ENCODE data around the gene LRRC45.

LRRC45 gene

DNA sequence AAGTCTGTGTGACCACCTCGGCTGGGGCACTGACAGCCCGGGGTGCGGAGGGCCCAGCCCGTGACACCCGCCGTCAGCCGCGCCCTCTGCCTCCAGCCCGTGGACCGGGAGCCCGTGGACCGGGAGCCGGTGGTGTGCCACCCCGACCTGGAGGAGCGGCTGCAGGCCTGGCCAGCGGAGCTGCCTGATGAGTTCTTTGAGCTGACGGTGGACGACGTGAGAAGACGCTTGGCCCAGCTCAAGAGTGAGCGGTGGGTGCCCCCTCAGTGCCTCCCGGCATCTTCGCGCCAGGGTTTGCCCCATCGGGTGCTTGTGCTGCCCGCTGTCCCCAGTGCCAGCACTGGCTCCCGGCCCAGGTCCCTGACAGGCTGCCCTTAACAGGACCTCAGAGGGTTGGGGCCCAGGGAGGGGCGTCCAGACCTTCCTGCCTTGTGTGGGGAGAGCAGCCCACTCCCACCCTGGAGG, 14.1 kb upstream of the LRRC45 start:
- TF ChIP-seq ZNF70 (CRISPR knock-in tag; IDR thresholded peaks at IDR 0.05) (no peak), ARNTL (CRISPR knock-in tag; IDR thresholded peaks at IDR 0.05; ENCODE audit: borderline replicate concordance, low read depth) (no peak), GLIS3 (CRISPR knock-in tag; IDR thresholded peaks at IDR 0.05) (no peak), POU6F1 (CRISPR knock-in tag; IDR thresholded peaks at IDR 0.05; ENCODE audit: borderline replicate concordance, low read depth) (no peak), PPARA (CRISPR knock-in tag; IDR thresholded peaks at IDR 0.05; ENCODE audit: borderline replicate concordance) (no peak), ZFP30 (CRISPR knock-in tag; IDR thresholded peaks at IDR 0.05) (no peak), ZFP3 (CRISPR knock-in tag; IDR thresholded peaks at IDR 0.05) (no peak), PATZ1 (CRISPR knock-in tag; IDR thresholded peaks at IDR 0.05; ENCODE audit: borderline replicate concordance) (no peak), CSDC2 (CRISPR knock-in tag; IDR thresholded peaks at IDR 0.05) (no peak), TOX (CRISPR knock-in tag; IDR thresholded peaks at IDR 0.05; ENCODE audit: borderline replicate concordance) (no peak), BACH2 (CRISPR knock-in tag; IDR thresholded peaks at IDR 0.05; ENCODE audit: borderline replicate concordance) (no peak), ZNF565 (CRISPR knock-in tag; conservative IDR thresholded peaks at IDR 0.05; ENCODE audit: low read depth) (no peak), SNAI2 (CRISPR knock-in tag; IDR thresholded peaks at IDR 0.05) (no peak), OSR1 (CRISPR knock-in tag; IDR thresholded peaks at IDR 0.05) (no peak), RARB (CRISPR knock-in tag; IDR thresholded peaks at IDR 0.05) (no peak), ZC3H10 (CRISPR knock-in tag; IDR thresholded peaks at IDR 0.05) (no peak)
- TF ChIP-seq, protein P1, sequence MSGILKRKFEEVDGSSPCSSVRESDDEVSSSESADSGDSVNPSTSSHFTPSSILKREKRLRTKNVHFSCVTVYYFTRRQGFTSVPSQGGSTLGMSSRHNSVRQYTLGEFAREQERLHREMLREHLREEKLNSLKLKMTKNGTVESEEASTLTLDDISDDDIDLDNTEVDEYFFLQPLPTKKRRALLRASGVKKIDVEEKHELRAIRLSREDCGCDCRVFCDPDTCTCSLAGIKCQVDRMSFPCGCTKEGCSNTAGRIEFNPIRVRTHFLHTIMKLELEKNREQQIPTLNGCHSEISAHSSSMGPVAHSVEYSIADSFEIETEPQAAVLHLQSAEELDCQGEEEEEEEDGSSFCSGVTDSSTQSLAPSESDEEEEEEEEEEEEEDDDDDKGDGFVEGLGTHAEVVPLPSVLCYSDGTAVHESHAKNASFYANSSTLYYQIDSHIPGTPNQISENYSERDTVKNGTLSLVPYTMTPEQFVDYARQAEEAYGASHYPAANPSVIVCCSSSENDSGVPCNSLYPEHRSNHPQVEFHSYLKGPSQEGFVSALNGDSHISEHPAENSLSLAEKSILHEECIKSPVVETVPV (CRISPR knock-in tag; IDR thresholded peaks at IDR 0.05), result no peak
- TF ChIP-seq, protein P2, sequence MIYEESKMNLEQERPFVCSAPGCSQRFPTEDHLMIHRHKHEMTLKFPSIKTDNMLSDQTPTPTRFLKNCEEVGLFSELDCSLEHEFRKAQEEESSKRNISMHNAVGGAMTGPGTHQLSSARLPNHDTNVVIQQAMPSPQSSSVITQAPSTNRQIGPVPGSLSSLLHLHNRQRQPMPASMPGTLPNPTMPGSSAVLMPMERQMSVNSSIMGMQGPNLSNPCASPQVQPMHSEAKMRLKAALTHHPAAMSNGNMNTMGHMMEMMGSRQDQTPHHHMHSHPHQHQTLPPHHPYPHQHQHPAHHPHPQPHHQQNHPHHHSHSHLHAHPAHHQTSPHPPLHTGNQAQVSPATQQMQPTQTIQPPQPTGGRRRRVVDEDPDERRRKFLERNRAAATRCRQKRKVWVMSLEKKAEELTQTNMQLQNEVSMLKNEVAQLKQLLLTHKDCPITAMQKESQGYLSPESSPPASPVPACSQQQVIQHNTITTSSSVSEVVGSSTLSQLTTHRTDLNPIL (CRISPR knock-in tag; IDR thresholded peaks at IDR 0.05; ENCODE audit: low read depth), result no peak
- TF ChIP-seq, protein P3, sequence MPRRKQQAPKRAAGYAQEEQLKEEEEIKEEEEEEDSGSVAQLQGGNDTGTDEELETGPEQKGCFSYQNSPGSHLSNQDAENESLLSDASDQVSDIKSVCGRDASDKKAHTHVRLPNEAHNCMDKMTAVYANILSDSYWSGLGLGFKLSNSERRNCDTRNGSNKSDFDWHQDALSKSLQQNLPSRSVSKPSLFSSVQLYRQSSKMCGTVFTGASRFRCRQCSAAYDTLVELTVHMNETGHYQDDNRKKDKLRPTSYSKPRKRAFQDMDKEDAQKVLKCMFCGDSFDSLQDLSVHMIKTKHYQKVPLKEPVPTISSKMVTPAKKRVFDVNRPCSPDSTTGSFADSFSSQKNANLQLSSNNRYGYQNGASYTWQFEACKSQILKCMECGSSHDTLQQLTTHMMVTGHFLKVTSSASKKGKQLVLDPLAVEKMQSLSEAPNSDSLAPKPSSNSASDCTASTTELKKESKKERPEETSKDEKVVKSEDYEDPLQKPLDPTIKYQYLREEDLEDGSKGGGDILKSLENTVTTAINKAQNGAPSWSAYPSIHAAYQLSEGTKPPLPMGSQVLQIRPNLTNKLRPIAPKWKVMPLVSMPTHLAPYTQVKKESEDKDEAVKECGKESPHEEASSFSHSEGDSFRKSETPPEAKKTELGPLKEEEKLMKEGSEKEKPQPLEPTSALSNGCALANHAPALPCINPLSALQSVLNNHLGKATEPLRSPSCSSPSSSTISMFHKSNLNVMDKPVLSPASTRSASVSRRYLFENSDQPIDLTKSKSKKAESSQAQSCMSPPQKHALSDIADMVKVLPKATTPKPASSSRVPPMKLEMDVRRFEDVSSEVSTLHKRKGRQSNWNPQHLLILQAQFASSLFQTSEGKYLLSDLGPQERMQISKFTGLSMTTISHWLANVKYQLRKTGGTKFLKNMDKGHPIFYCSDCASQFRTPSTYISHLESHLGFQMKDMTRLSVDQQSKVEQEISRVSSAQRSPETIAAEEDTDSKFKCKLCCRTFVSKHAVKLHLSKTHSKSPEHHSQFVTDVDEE (CRISPR knock-in tag; IDR thresholded peaks at IDR 0.05), result no peak
- no peak for ATAC-seq

GRCh38 chr17:82009413-82009812, 13.7 kb upstream of the LRRC45 start:
- TF ChIP-seq ARNTL (CRISPR knock-in tag; IDR thresholded peaks at IDR 0.05; ENCODE audit: borderline replicate concordance, low read depth), result no peak
- TF ChIP-seq ZFP30 (CRISPR knock-in tag; IDR thresholded peaks at IDR 0.05), result no peak
- TF ChIP-seq, protein P1 (CRISPR knock-in tag; IDR thresholded peaks at IDR 0.05), result no peak
- no peak for TF ChIP-seq ZNF70 (CRISPR knock-in tag; IDR thresholded peaks at IDR 0.05)
- no peak for TF ChIP-seq ESRRG (CRISPR knock-in tag; IDR thresholded peaks at IDR 0.05)
- TF ChIP-seq ISL1 (CRISPR knock-in tag; IDR thresholded peaks at IDR 0.05), result no peak
- no peak for TF ChIP-seq ZFP3 (CRISPR knock-in tag; IDR thresholded peaks at IDR 0.05)
- no peak for TF ChIP-seq RARB (CRISPR knock-in tag; IDR thresholded peaks at IDR 0.05)
- TF ChIP-seq PATZ1 (CRISPR knock-in tag; IDR thresholded peaks at IDR 0.05; ENCODE audit: borderline replicate concordance), result no peak
- TF ChIP-seq ZNF8 (CRISPR knock-in tag; IDR thresholded peaks at IDR 0.05), result no peak
- TF ChIP-seq OSR1 (CRISPR knock-in tag; IDR thresholded peaks at IDR 0.05), result no peak
- TF ChIP-seq CSDC2 (CRISPR knock-in tag; IDR thresholded peaks at IDR 0.05), result no peak
- TF ChIP-seq GLIS3 (CRISPR knock-in tag; IDR thresholded peaks at IDR 0.05), result no peak
- TF ChIP-seq TCF4 (CRISPR knock-in tag; IDR thresholded peaks at IDR 0.05; ENCODE audit: borderline replicate concordance), result no peak
- TF ChIP-seq, protein P2 (CRISPR knock-in tag; IDR thresholded peaks at IDR 0.05; ENCODE audit: low read depth), result no peak
- no peak for TF ChIP-seq ZNF565 (CRISPR knock-in tag; conservative IDR thresholded peaks at IDR 0.05; ENCODE audit: low read depth)
- no peak for TF ChIP-seq TOX (CRISPR knock-in tag; IDR thresholded peaks at IDR 0.05; ENCODE audit: borderline replicate concordance)
- ATAC-seq, result no peak
